CD4-positive, alpha-beta T cell treated with Interleukin-2 at 100 ng/mL for 4 hours (primary cell): ENCODE measurements around the gene TRMT112.
A peak's percentile ranks its signal among the peaks of the same experiment; 100 is the strongest.
"Not testable (repeated sequence)": the region's sequence is repeated elsewhere in the genome, so short reads cannot be mapped to it uniquely, and the experiment has no call there.

ENCODE experiments used
- DNase-seq: peaks from one replicate; pipeline ENCODE4 v3.0.0-alpha.2; 2020; ENCODE audit warnings: low spot score

TRMT112 gene

GRCh38 chr11:64331569-64332371 lies 14.4 kb upstream of the TRMT112 start:
- peak; percentile 81 for DNase-seq

GRCh38 chr11:64330888-64331287 lies 13.5 kb upstream of the TRMT112 start:
- no peak for DNase-seq

GRCh38 chr11:64327993-64328392 lies 10.6 kb upstream of the TRMT112 start:
- no peak for DNase-seq

GRCh38 chr11:64327375-64327774 lies 10.0 kb upstream of the TRMT112 start:
- DNase-seq, result no peak

GRCh38 chr11:64324692-64325469 lies 7.5 kb upstream of the TRMT112 start:
- no peak for DNase-seq

GRCh38 chr11:64323984-64324383 lies 6.6 kb upstream of the TRMT112 start:
- DNase-seq, result not testable (repeated sequence)

- DNase-seq, result no peak
Measured at GRCh38 chr11:64323373-64323772, 6.0 kb upstream of the TRMT112 start.

- DNase-seq, result no peak
Measured at GRCh38 chr11:64322925-64323260, 5.5 kb upstream of the TRMT112 start.

- DNase-seq, result no peak
Measured at GRCh38 chr11:64321533-64321932, 4.2 kb upstream of the TRMT112 start.

GRCh38 chr11:64321026-64321425 lies 3.7 kb upstream of the TRMT112 start:
- DNase-seq, result no peak

GRCh38 chr11:64320556-64320955 lies 3.2 kb upstream of the TRMT112 start:
- DNase-seq, result no peak

- no peak for DNase-seq
Measured at GRCh38 chr11:64318766-64319761, 1.7 kb upstream of the TRMT112 start.

- peak; percentile 97 for DNase-seq
Measured at GRCh38 chr11:64317961-64318765, 804 bp upstream of the TRMT112 start, which contains the start of gene PRDX5. Gene PRDX5, plus strand, starts transcription at chr11:64318121. Its CDS starts 95 bp downstream, at chr11:64318216.

GRCh38 chr11:64316672-64317324 lies 561 bp downstream of the TRMT112 start:
- peak; percentile 34 for DNase-seq

- DNase-seq, result not testable (repeated sequence)
Measured at GRCh38 chr11:64315667-64316526, 1.5 kb downstream of the TRMT112 start.

- DNase-seq, result no peak
Measured at GRCh38 chr11:64314805-64315561, 2.4 kb downstream of the TRMT112 start.

GRCh38 chr11:64314146-64314804 lies 3.1 kb downstream of the TRMT112 start:
- DNase-seq, result no peak

- DNase-seq, result no peak
Measured at GRCh38 chr11:64313491-64314145, 3.7 kb downstream of the TRMT112 start.
